Measurements from ENCODE around the gene GNAO1. TPM values are rescaled to one million over a fixed set of nuclear protein-coding genes. Genes with fewer than 3 reads are reported as not detected.

GNAO1 gene
- total RNA-seq, 1 donor from 2014 or later = 14.6 TPM

GRCh38 chr16:56295059-56295665 is 103.9 kb downstream of the GNAO1 start:
- no peak for DNase-seq (ENCODE audit: low spot score, unreplicated experiment)
- H3K4me1 Mint-ChIP-seq (ENCODE audit: low read depth) = peaks cover under 1% of the 10 kb centered on the region
- H3K36me3 Mint-ChIP-seq (ENCODE audit: insufficient read depth) = no peaks in the 10 kb centered on the region
- no peaks in the 10 kb centered on the region for H3K9me3 Mint-ChIP-seq (ENCODE audit: low read depth)
- peaks cover 3% of the 10 kb centered on the region for H3K27me3 Mint-ChIP-seq
- no peak overlapping the region for H3K27ac Mint-ChIP-seq
- no peak for TF ChIP-seq CTCF (IDR thresholded peaks at IDR 0.05; ENCODE audit: unreplicated experiment)
- H3K4me3 Mint-ChIP-seq (ENCODE audit: low read depth) = no peak overlapping the region

DNA sequence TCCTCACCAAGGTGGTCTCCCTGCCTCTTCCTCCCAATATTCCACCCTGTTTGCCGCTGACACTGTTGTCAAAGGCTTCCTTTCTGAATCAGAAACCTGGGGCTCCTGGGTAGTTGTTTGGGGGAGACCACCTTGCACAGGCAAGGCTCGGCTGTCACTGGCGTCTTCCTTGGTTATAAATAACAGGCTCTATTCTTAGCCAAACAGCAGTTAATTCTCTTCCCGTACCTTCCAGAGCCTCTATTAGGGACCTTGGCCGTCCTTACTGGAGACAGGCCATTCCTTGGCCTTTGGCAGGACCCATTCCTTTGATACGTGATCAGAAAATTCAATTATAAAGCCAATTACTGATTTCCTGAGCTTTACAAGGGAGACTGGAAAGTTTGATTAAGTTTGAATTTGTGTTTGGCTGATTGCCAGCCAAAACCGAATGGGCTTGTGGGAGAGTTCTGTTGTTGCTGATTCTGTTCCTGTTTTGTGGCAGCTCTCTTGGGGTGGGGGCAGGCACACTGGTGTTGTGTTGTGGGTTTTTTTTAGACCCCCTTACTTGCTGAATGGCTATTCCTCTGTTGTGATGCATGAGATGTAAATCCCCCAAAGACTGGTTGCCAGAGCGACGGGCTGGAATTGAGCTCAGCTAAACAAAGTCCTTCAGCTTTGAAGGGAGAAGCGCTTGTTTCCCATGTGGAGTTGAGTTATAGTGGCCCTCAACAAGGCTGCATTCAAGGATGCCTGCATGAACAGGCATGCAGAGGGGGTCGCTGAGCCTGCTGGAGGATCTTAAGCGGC is 104.6 kb downstream of the GNAO1 start:
- TF ChIP-seq CTCF (IDR thresholded peaks at IDR 0.05; ENCODE audit: unreplicated experiment) = no peak
- no peak for DNase-seq (ENCODE audit: low spot score, unreplicated experiment)
- Mint-ChIP-seq H3K9me3 (ENCODE audit: low read depth) (no peaks in the 10 kb centered on the region), H3K4me3 (ENCODE audit: low read depth) (no peak overlapping the region), H3K27me3 (peaks cover 3% of the 10 kb centered on the region), H3K27ac (no peak overlapping the region), H3K36me3 (ENCODE audit: insufficient read depth) (no peaks in the 10 kb centered on the region), H3K4me1 (ENCODE audit: low read depth) (peaks cover 2% of the 10 kb centered on the region)

DNA sequence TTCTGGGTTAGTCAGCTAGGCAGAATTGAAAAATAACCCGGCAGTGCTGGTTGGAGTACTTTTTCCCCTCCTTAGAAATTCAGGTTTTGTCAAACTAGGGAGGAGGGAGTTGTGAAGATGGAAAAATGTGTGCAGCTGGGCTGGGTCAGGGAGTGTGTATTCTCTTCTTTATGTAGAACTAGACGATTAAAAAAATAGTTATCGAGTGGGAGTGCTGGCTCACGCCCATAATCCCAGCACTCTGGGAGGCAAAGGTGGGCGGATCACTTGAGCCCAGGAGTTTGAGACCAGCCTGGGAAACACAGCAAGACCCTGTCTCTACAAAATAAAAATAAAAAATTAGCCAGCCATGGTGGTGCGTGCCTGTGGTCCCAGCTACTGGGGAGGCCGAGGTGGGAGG is 106.4 kb downstream of the GNAO1 start:
- no peak for TF ChIP-seq CTCF (IDR thresholded peaks at IDR 0.05; ENCODE audit: unreplicated experiment)
- Mint-ChIP-seq H3K27me3 (peaks cover 3% of the 10 kb centered on the region), H3K36me3 (ENCODE audit: insufficient read depth) (no peaks in the 10 kb centered on the region), H3K9me3 (ENCODE audit: low read depth) (no peaks in the 10 kb centered on the region), H3K27ac (no peak overlapping the region), H3K4me1 (ENCODE audit: low read depth) (peaks cover 15% of the 10 kb centered on the region), H3K4me3 (ENCODE audit: low read depth) (no peak overlapping the region)
- no peak for DNase-seq (ENCODE audit: low spot score, unreplicated experiment)

DNA sequence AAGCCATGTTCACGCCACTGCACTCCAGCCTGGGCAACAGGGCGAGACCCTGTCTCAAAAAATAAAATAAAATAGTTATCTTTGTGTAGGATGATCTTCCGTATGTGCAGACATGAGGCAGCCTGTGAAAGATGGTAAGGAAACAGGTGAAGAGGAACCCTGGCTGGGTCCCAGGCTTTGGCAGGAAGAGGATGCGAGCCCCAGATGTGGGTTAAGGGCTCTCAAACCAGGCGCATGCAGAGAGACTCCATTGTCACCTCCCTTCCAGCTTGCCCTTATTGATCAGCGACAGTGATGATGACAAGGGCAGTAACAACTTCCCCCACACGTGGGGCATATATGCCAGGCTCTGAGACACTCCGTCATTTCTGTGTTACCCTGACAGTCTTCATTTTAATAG is 106.8 kb downstream of the GNAO1 start:
- peaks cover 16% of the 10 kb centered on the region for H3K4me1 Mint-ChIP-seq (ENCODE audit: low read depth)
- no peak overlapping the region for H3K4me3 Mint-ChIP-seq (ENCODE audit: low read depth)
- peaks cover 3% of the 10 kb centered on the region for H3K27me3 Mint-ChIP-seq
- no peaks in the 10 kb centered on the region for H3K36me3 Mint-ChIP-seq (ENCODE audit: insufficient read depth)
- no peak for TF ChIP-seq CTCF (IDR thresholded peaks at IDR 0.05; ENCODE audit: unreplicated experiment)
- H3K27ac Mint-ChIP-seq = no peak overlapping the region
- DNase-seq (ENCODE audit: low spot score, unreplicated experiment) = no peak
- H3K9me3 Mint-ChIP-seq (ENCODE audit: low read depth) = no peaks in the 10 kb centered on the region

DNA sequence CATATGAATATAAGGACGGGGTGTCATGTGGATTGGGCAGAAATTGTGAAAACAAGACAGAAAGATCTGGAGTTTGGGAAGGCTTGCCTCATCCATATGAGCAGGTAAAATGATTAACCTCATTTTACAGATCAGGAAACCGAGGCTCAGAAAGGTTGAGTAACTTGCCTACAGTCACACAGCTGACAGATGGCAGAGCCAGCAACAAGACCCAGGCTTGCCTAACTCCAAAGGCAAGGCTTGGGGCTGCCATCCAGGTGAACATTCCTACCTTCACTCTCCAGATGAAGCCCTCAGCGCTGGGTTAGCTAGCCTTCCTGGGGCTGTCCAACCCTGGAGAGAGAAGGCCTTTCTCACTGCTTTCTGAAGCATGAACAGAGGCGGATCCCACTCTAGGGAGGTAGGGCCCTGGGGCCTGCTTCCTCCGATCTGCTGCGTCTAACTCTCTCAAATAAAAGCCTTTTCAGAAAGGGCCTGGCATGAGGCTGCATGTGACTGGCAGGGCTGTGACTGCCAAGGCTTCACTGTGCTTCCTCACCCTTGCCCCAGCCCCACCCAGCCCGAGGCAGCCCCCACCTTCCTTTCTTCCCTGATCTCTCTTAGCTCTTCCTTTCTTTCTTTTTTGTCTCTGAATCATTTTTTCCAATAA is 107.8 kb downstream of the GNAO1 start:
- peaks cover 3% of the 10 kb centered on the region for H3K27me3 Mint-ChIP-seq
- no peak overlapping the region for H3K27ac Mint-ChIP-seq

More for the DNA sequence above, 107.8 kb downstream of the GNAO1 start:
- no peaks in the 10 kb centered on the region for H3K36me3 Mint-ChIP-seq (ENCODE audit: insufficient read depth)
- no peak overlapping the region for H3K4me3 Mint-ChIP-seq (ENCODE audit: low read depth)
- DNase-seq (ENCODE audit: low spot score, unreplicated experiment) = no peak
- no peak for TF ChIP-seq CTCF (IDR thresholded peaks at IDR 0.05; ENCODE audit: unreplicated experiment)
- no peaks in the 10 kb centered on the region for H3K9me3 Mint-ChIP-seq (ENCODE audit: low read depth)
- peaks cover 16% of the 10 kb centered on the region for H3K4me1 Mint-ChIP-seq (ENCODE audit: low read depth)

Data from progenitor cell of endocrine pancreas (in vitro differentiated cells).